CD4-positive, alpha-beta T cell treated with Interleukin-12 subunit alpha and Interleukin-12 subunit beta, for 1 hour (primary cell): Measurements from ENCODE around the gene ARL6.
"Not testable (repeated sequence)": the region's sequence is repeated elsewhere in the genome, so short reads cannot be mapped to it uniquely, and the experiment has no call there.

ENCODE experiments used
- DNase-seq: peaks from one replicate; pipeline ENCODE4 v3.0.0-alpha.2; 2020

The ARL6 gene

GRCh38 chr3:97821774-97822358 is 57.3 kb downstream of the ARL6 start, which contains the start of gene CRYBG3:
CRYBG3 (plus strand) TSS chr3:97822011; CDS start chr3:97822207, 196 bp downstream.
- DNase-seq, result peak; percentile 83

- DNase-seq, result peak; percentile 19
Measured at GRCh38 chr3:97822359-97822775, 57.8 kb downstream of the ARL6 start.

- DNase-seq, result no peak
Measured at GRCh38 chr3:97823046-97824004, 58.8 kb downstream of the ARL6 start.

- no peak for DNase-seq
Measured at GRCh38 chr3:97825101-97825500, 60.5 kb downstream of the ARL6 start.

- no peak for DNase-seq
Measured at GRCh38 chr3:97827741-97828471, 63.3 kb downstream of the ARL6 start.

- no peak for DNase-seq
Measured at GRCh38 chr3:97829198-97829597, 64.6 kb downstream of the ARL6 start.

GRCh38 chr3:97830638-97831037 is 66.1 kb downstream of the ARL6 start:
- no peak for DNase-seq

- DNase-seq, result no peak
Measured at GRCh38 chr3:97831140-97831539, 66.6 kb downstream of the ARL6 start.

- DNase-seq, result not testable (repeated sequence)
Measured at GRCh38 chr3:97833184-97833583, 68.6 kb downstream of the ARL6 start.

GRCh38 chr3:97835761-97836160 is 71.2 kb downstream of the ARL6 start:
- DNase-seq, result no peak

- DNase-seq, result no peak
Measured at GRCh38 chr3:97838393-97838792, 73.8 kb downstream of the ARL6 start.

GRCh38 chr3:97839944-97840343 is 75.4 kb downstream of the ARL6 start:
- no peak for DNase-seq

GRCh38 chr3:97841304-97841703 is 76.7 kb downstream of the ARL6 start:
- DNase-seq, result no peak

- no peak for DNase-seq
Measured at GRCh38 chr3:97841956-97842355, 77.4 kb downstream of the ARL6 start.

GRCh38 chr3:97848779-97849178 is 84.2 kb downstream of the ARL6 start:
- DNase-seq, result no peak
